Measurements from ENCODE around the gene IGF2R. TPM values are rescaled to one million over a fixed set of nuclear protein-coding genes. Genes with fewer than 3 reads are reported as not detected.
A peak's percentile ranks its signal among the peaks of the same experiment; 100 is the strongest.

Gene IGF2R
- total RNA-seq, 5 donors from 2014 or later (not counting 1 experiment from before 2014, with no cell fraction given), result 63.4 to 87.5 (median 70.5) TPM

DNA sequence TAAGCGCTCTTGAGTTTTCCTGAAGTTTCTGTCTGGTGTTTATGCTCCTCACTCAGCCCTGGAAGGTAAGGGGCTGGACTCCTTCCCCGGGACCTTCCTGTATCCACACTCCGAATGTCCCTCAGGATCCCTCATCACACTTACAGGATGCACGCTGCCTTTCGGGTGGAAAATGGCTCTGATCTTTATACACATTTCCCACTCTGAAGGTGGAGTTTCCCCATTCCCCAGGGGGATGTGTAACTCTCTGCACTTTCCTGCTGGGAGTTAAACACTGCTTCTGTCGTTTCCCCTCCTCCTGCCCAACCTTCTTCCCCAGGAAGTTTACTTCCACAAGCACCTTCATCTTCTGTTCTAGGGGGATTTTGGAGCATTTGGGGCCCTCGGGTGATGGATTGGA lies 17.1 kb upstream of the IGF2R start:
- DNase-seq (no peak), ATAC-seq (replicated peaks in 1 of 4) (no peak)
- H3K36me3 ChIP-seq (ENCODE audit: control insufficient read depth in 2 of 2, extremely low read depth in 1 of 2, insufficient read depth in 1 of 2, low read length in 1 of 2), result no peaks in the 10 kb centered on the region
- no peak overlapping the region for H3K4me3 ChIP-seq (ENCODE audit: control insufficient read depth in 1 of 2, extremely low read depth in 1 of 2, low read length in 1 of 2)
- ChIA-PET POLR2A (no interaction called here), CTCF (interaction anchor here in 1 of 2 donors (0.6 kb wide), 1 partner anchor 218 kb away, joined by 3 read pairs; no protein-coding TSS in a partner anchor)
- no peak overlapping the region for H3K4me3 Mint-ChIP-seq
- H3K4me1 ChIP-seq (ENCODE audit: control insufficient read depth in 1 of 2, extremely low read depth in 1 of 2, insufficient read depth in 2 of 2, low read length in 2 of 2), result no peaks in the 10 kb centered on the region
- WGBS (ENCODE audit: insufficient coverage), result 94% methylated on average over 3 of the region's 7 CpGs
- H3K27me3 ChIP-seq (replicated peaks in 1 of 2; ENCODE audit: control insufficient read depth in 2 of 2, extremely low read depth in 1 of 2, insufficient read depth in 2 of 2, low read length in 1 of 2), result peaks cover 0 to 4% of the 10 kb centered on the region in 2 experiments
- peaks cover 5 to 11% of the 10 kb centered on the region in 2 donors for H3K27me3 Mint-ChIP-seq
- H3K27ac Mint-ChIP-seq, result no peak overlapping the region
- H3K9me3 ChIP-seq, result no peaks in the 10 kb centered on the region
- no peak overlapping the region for H3K27ac ChIP-seq (ENCODE audit: low read length)
- no peaks in the 10 kb centered on the region for H3K4me1 Mint-ChIP-seq
- H3K9me3 Mint-ChIP-seq, result no peaks in the 10 kb centered on the region
- no peaks in the 10 kb centered on the region for H3K36me3 Mint-ChIP-seq

DNA sequence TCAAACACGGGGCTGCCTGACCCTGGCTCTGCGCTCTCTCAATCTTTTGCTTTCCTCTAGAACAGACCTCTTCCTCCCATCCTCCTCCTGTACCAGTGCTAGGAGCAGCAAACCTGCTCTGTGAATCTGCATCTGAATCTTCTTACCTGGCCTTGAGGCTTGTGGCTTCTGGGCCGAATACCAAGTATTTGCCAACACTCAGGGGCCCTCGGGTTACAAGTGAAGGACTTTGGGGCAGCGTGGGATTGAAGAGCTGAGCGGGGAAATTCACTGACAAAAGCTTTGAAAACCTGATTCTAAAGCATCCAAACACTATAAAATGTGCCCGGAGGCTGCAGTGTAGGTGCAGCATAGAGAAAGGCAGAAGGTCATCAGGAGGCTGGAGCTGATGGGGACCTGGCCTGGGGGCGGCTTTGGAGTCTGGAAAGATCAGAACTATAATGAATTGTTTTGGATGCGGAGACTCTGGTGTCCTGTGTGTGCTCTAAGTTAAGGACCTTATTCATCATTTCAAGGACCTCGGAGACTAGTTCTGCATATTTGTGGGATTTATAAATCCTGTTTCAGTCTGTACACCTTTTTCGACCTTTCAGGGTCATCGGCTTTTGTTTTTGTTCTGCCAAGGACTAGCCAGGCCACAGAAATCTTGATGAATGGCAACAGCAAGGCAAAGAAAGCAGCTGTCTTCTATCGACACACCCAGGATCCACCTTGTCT lies 16.4 kb upstream of the IGF2R start:
- H3K27me3 ChIP-seq (replicated peaks in 1 of 2; ENCODE audit: control insufficient read depth in 2 of 2, extremely low read depth in 1 of 2, insufficient read depth in 2 of 2, low read length in 1 of 2), result peaks cover 0 to 4% of the 10 kb centered on the region in 2 experiments
- DNase-seq (no peak), ATAC-seq (replicated peaks in 1 of 4) (no peak)
- H3K9me3 ChIP-seq, result no peaks in the 10 kb centered on the region
- Mint-ChIP-seq H3K27ac (no peak overlapping the region), H3K36me3 (no peaks in the 10 kb centered on the region), H3K9me3 (no peaks in the 10 kb centered on the region), H3K27me3 (peaks cover 5 to 11% of the 10 kb centered on the region in 2 donors), H3K4me3 (no peak overlapping the region), H3K4me1 (no peaks in the 10 kb centered on the region)
- ChIA-PET POLR2A (no interaction called here), CTCF (interaction anchor here in 1 of 2 donors (0.5 kb wide), 1 partner anchor 232 kb away, joined by 9 read pairs; no protein-coding TSS in a partner anchor)
- H3K36me3 ChIP-seq (ENCODE audit: control insufficient read depth in 2 of 2, extremely low read depth in 1 of 2, insufficient read depth in 1 of 2, low read length in 1 of 2), result no peaks in the 10 kb centered on the region
- H3K27ac ChIP-seq (ENCODE audit: low read length), result no peak overlapping the region
- 89% methylated on average over 7 of the region's 13 CpGs for WGBS (ENCODE audit: insufficient coverage)
- no peak overlapping the region for H3K4me3 ChIP-seq (ENCODE audit: control insufficient read depth in 1 of 2, extremely low read depth in 1 of 2, low read length in 1 of 2)
- no peaks in the 10 kb centered on the region for H3K4me1 ChIP-seq (ENCODE audit: control insufficient read depth in 1 of 2, extremely low read depth in 1 of 2, insufficient read depth in 2 of 2, low read length in 2 of 2)

DNA sequence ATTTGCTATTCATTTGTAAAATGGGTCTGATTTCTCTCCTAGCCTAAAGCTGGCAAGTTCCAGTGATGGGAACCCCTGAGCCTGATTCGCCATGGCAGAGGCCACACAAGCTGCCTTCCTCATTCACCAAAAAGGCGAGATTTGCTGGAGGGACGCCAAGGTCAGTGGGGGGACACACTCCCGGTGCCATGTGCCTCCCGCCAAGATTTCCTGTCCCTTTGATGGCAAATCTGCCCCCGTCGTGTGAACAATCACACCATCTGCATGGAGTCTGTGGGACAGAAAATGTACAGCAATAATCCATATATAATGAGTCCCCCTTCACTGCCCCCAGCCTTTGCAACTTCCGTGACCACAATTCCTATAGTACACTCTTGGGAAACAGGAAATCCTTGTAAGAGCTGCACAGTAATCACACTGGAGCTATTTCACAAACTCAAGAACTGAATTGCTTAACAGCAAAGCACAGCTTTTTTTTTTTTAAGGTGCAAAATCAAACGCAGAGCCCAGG lies 15.7 kb upstream of the IGF2R start:
- no peak overlapping the region for H3K27ac Mint-ChIP-seq
- Histone ChIP-seq H3K9me3 (no peaks in the 10 kb centered on the region), H3K27ac (ENCODE audit: low read length) (no peak overlapping the region), H3K4me1 (ENCODE audit: control insufficient read depth in 1 of 2, extremely low read depth in 1 of 2, insufficient read depth in 2 of 2, low read length in 2 of 2) (no peaks in the 10 kb centered on the region), H3K36me3 (ENCODE audit: control insufficient read depth in 2 of 2, extremely low read depth in 1 of 2, insufficient read depth in 1 of 2, low read length in 1 of 2) (no peaks in the 10 kb centered on the region), H3K27me3 (replicated peaks in 1 of 2; ENCODE audit: control insufficient read depth in 2 of 2, extremely low read depth in 1 of 2, insufficient read depth in 2 of 2, low read length in 1 of 2) (peaks cover 0 to 4% of the 10 kb centered on the region in 2 experiments), H3K4me3 (ENCODE audit: control insufficient read depth in 1 of 2, extremely low read depth in 1 of 2, low read length in 1 of 2) (no peak overlapping the region)
- no peaks in the 10 kb centered on the region for H3K4me1 Mint-ChIP-seq
- 89% methylated on average over 1 of the region's 9 CpGs for whole genome bisulfite sequencing (ENCODE audit: insufficient coverage)
- ChIA-PET CTCF (interaction anchor here in 1 of 2 donors (0.5 kb wide), 1 partner anchor 232 kb away, joined by 9 read pairs; no protein-coding TSS in a partner anchor), POLR2A (no interaction called here)
- H3K27me3 Mint-ChIP-seq, result peaks cover 5 to 11% of the 10 kb centered on the region in 2 donors
- no peak for ATAC-seq (replicated peaks in 1 of 4)
- no peaks in the 10 kb centered on the region for H3K36me3 Mint-ChIP-seq
- H3K9me3 Mint-ChIP-seq, result no peaks in the 10 kb centered on the region
- DNase-seq, result no peak
- no peak overlapping the region for H3K4me3 Mint-ChIP-seq

DNA sequence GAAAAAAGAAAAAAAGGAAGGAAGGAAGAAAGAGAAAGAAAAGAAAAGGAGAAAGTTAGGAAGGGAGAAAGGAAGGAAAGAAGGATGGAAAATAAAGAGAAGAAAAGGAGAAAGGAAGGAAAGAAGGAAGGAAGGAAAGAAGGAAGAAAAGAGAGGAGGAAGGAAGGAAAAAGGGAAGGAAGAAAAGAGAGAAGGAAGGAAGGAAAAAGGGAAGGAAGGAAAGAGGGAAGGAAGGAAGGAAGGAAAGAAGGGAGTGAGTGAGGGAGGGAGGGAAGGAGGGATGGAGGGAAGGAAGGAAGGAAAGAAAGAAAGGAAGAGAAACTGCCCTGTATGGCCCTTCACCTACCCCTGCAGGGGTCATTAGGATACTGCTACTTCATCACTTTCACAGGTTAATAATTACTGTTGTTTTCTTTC lies 12.9 kb upstream of the IGF2R start:
- Histone ChIP-seq H3K4me3 (ENCODE audit: control insufficient read depth in 1 of 2, extremely low read depth in 1 of 2, low read length in 1 of 2) (no peak overlapping the region), H3K27ac (ENCODE audit: low read length) (no peak overlapping the region), H3K9me3 (no peaks in the 10 kb centered on the region), H3K36me3 (ENCODE audit: control insufficient read depth in 2 of 2, extremely low read depth in 1 of 2, insufficient read depth in 1 of 2, low read length in 1 of 2) (no peaks in the 10 kb centered on the region), H3K27me3 (replicated peaks in 1 of 2; ENCODE audit: control insufficient read depth in 2 of 2, extremely low read depth in 1 of 2, insufficient read depth in 2 of 2, low read length in 1 of 2) (peaks cover 0 to 8% of the 10 kb centered on the region in 2 experiments), H3K4me1 (ENCODE audit: control insufficient read depth in 1 of 2, extremely low read depth in 1 of 2, insufficient read depth in 2 of 2, low read length in 2 of 2) (no peaks in the 10 kb centered on the region)
- ChIA-PET CTCF (no interaction called here), POLR2A (interaction anchor here in 1 of 2 donors (0.5 kb wide), 1 partner anchor 35 kb away, joined by 5 read pairs; no protein-coding TSS in a partner anchor)
- Mint-ChIP-seq H3K4me1 (no peaks in the 10 kb centered on the region), H3K4me3 (no peak overlapping the region), H3K9me3 (no peaks in the 10 kb centered on the region), H3K36me3 (no peaks in the 10 kb centered on the region), H3K27ac (no peak overlapping the region), H3K27me3 (peaks cover 5 to 11% of the 10 kb centered on the region in 2 donors)
- DNase-seq, result no peak
- no peak for ATAC-seq (replicated peaks in 1 of 4)

DNA sequence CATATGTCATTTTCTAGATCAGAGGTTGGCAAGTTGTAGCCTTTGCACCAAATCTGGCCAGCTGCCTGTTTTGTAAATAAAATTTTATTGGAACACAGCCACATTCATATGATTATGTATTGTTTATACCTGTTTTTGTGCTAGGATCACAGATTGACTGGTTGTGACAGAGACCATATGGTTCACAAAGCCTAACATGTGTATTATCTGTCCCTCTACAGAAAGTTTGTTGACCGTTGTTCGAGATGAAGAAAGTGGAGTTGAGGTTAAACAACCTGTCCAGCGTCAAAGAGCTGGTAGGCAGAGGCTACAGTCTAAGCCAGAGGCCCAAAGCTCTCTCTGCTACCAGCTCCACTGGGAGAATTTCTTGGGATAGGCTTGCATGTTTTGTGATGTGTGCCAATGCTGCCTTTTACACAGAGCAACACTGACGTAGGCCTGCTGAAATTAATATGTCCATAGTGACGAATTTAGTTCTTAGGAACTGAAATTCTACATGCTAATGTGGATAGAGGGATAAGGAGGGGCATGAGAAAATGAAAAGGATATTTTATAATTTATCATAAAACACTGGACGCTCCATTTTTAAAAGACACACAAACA lies 11.7 kb upstream of the IGF2R start:
- Histone ChIP-seq H3K9me3 (no peaks in the 10 kb centered on the region), H3K4me3 (ENCODE audit: control insufficient read depth in 1 of 2, extremely low read depth in 1 of 2, low read length in 1 of 2) (no peak overlapping the region), H3K36me3 (ENCODE audit: control insufficient read depth in 2 of 2, extremely low read depth in 1 of 2, insufficient read depth in 1 of 2, low read length in 1 of 2) (no peaks in the 10 kb centered on the region), H3K4me1 (ENCODE audit: control insufficient read depth in 1 of 2, extremely low read depth in 1 of 2, insufficient read depth in 2 of 2, low read length in 2 of 2) (no peaks in the 10 kb centered on the region), H3K27ac (ENCODE audit: low read length) (no peak overlapping the region), H3K27me3 (replicated peaks in 1 of 2; ENCODE audit: control insufficient read depth in 2 of 2, extremely low read depth in 1 of 2, insufficient read depth in 2 of 2, low read length in 1 of 2) (peaks cover 0 to 5% of the 10 kb centered on the region in 2 experiments)
- peaks cover 5 to 6% of the 10 kb centered on the region in 2 donors for H3K27me3 Mint-ChIP-seq
- H3K4me1 Mint-ChIP-seq, result no peaks in the 10 kb centered on the region
- ChIA-PET CTCF (no interaction called here), POLR2A (no interaction called here)
- no CpG with 5 or more reads among the region's 6 CpGs for WGBS (ENCODE audit: insufficient coverage)
- H3K36me3 Mint-ChIP-seq, result no peaks in the 10 kb centered on the region
- no peak for ATAC-seq (replicated peaks in 1 of 4)
- no peak overlapping the region for H3K27ac Mint-ChIP-seq
- no peak overlapping the region for H3K4me3 Mint-ChIP-seq
- no peaks in the 10 kb centered on the region for H3K9me3 Mint-ChIP-seq
- DNase-seq, result no peak

DNA sequence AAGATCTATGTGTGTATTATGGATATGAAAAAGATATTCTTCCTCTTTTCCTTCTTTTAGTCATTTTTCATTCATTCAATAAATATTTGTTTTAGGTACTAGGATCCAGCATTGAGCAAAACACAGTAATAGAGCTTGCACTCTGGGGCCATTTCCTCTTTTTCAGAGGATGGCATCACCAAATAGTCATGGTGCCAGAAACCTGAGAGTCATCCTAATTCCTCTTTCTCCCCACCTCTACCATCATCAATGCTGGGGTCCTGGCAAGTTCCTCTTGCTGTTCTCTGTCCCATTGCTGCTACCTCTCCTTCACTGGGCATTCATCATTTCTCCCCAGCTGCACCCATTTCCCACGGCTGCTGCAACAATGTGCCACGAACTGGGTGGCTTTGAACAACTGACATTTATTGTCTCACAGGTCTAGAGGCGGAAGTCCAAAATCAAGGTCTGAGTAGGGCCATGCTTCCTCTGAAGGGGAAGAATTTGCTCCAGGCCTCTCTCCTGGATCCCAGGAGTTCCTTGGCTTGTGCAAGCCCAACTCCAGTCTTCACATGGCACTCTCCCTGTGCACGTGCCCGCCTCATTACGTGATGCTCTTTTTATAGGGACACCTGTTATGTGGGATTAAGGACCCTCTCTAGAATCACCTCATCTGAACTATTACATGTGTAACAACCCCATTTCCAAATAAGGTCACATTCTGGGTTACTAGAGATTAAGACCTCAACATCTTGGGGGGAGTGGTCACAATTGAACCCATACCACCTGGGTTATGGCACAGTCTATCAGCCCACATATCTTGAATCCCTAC lies 9.5 kb upstream of the IGF2R start:
- H3K4me3 Mint-ChIP-seq, result no peak overlapping the region
- WGBS (ENCODE audit: insufficient coverage), result 94% methylated on average over 3 of the region's 6 CpGs
- H3K27ac Mint-ChIP-seq, result no peak overlapping the region
- no peak for ATAC-seq (replicated peaks in 1 of 4)
- ChIA-PET CTCF (interaction anchor here (0.5 to 0.9 kb wide), 2 partner anchors 9 kb away, joined by 3 to 4 read pairs; no protein-coding TSS in a partner anchor), POLR2A (interaction anchor here in 1 of 2 donors (0.6 kb wide), 2 partner anchors 74 to 218 kb away, joined by 3 read pairs; no protein-coding TSS in a partner anchor)
- Histone ChIP-seq H3K36me3 (ENCODE audit: control insufficient read depth in 2 of 2, extremely low read depth in 1 of 2, insufficient read depth in 1 of 2, low read length in 1 of 2) (no peaks in the 10 kb centered on the region), H3K9me3 (no peaks in the 10 kb centered on the region), H3K27ac (ENCODE audit: low read length) (no peak overlapping the region), H3K4me3 (ENCODE audit: control insufficient read depth in 1 of 2, extremely low read depth in 1 of 2, low read length in 1 of 2) (no peak overlapping the region), H3K27me3 (replicated peaks in 1 of 2; ENCODE audit: control insufficient read depth in 2 of 2, extremely low read depth in 1 of 2, insufficient read depth in 2 of 2, low read length in 1 of 2) (peaks cover 0 to 5% of the 10 kb centered on the region in 2 experiments), H3K4me1 (ENCODE audit: control insufficient read depth in 1 of 2, extremely low read depth in 1 of 2, insufficient read depth in 2 of 2, low read length in 2 of 2) (no peaks in the 10 kb centered on the region)
- no peaks in the 10 kb centered on the region for H3K27me3 Mint-ChIP-seq
- no peaks in the 10 kb centered on the region for H3K4me1 Mint-ChIP-seq
- H3K9me3 Mint-ChIP-seq, result no peaks in the 10 kb centered on the region
- H3K36me3 Mint-ChIP-seq, result no peaks in the 10 kb centered on the region
- peak in 1 of 35 experiments; percentile 28 for DNase-seq

Data from T-cell (primary cell).